Measurements from ENCODE around the gene MYO6. TPM values are rescaled to one million over a fixed set of nuclear protein-coding genes. Genes with fewer than 3 reads are reported as not detected.
A peak's percentile ranks its signal among the peaks of the same experiment; 100 is the strongest.

The MYO6 gene
- total RNA-seq, 4 donors from 2014 or later, result 19.1 to 72.2 (median 59.2) TPM

DNA sequence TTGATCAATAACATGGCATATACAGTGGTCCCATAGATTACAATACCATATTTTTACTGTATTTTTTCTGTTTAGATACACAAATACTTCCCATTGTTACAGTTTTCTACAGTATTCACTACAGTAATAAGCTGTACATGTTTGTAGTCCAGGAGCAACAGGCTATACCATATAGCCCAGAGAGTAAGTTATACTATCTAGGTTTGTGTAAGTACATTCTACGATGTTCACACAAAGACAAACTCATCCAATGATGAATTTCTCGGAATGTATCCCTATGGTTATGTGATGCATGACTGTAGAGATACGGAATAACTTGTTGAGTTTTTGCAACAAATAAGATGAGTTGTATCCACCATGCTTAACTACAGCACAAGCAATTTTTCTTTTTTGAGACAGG lies 3.6 kb upstream of the MYO6 start:
- no peak for DNase-seq
- H3K4me1 ChIP-seq, result peaks cover 0 to 19% (median 15%) of the 10 kb centered on the region in 4 donors
- intact Hi-C loops (cut with DNase I; ENCODE audit: low total_unique reads) (no loop called here), in situ Hi-C loops (cut with MboI; ENCODE audit: low pct_ligation_motif_present in 1 of 4, low pct_unique_long_range_greater_than_20kb in 1 of 4, low sequenced_read_pairs in 3 of 4) (no loop called here)
- TF ChIP-seq POLR2A (IDR thresholded peaks at IDR 0.05), result no peak
- TF ChIP-seq, protein P1, sequence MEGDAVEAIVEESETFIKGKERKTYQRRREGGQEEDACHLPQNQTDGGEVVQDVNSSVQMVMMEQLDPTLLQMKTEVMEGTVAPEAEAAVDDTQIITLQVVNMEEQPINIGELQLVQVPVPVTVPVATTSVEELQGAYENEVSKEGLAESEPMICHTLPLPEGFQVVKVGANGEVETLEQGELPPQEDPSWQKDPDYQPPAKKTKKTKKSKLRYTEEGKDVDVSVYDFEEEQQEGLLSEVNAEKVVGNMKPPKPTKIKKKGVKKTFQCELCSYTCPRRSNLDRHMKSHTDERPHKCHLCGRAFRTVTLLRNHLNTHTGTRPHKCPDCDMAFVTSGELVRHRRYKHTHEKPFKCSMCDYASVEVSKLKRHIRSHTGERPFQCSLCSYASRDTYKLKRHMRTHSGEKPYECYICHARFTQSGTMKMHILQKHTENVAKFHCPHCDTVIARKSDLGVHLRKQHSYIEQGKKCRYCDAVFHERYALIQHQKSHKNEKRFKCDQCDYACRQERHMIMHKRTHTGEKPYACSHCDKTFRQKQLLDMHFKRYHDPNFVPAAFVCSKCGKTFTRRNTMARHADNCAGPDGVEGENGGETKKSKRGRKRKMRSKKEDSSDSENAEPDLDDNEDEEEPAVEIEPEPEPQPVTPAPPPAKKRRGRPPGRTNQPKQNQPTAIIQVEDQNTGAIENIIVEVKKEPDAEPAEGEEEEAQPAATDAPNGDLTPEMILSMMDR (IDR thresholded peaks at IDR 0.05), result no peak
- no peak for TF ChIP-seq EP300 (IDR thresholded peaks at IDR 0.05; ENCODE audit: low read depth)
- TF ChIP-seq POLR2AphosphoS5 (IDR thresholded peaks at IDR 0.05), result no peak
- H3K9me3 ChIP-seq, result no peaks in the 10 kb centered on the region
- no peak overlapping the region for H3K4me3 ChIP-seq
- WGBS, 2 donors (ENCODE audit: low coverage in 1 of 2), result 86 to 90% methylated on average over 3 of the region's 3 CpGs
- H3K36me3 ChIP-seq, result no peaks in the 10 kb centered on the region
- H3K27ac ChIP-seq, result no peak overlapping the region
- no peaks in the 10 kb centered on the region for H3K27me3 ChIP-seq

DNA sequence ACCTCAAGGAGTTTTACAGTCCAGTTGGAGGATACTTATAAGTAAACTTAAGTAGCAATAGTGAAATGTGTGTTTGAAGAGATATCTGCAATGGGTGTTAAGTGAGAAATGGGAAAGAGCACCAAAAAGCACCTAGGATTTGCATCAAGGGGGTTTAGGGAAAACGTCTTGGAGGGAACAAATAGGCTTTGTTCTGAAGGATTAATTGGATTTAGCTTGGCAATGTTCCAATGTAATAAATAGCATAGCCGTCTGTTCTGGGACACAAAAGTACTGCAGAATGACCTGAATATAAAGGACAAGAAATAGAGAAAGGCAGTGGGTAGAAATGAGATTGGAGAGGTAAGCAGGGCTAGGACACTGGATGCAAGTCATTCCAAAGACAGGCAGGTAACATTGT lies 2.8 kb upstream of the MYO6 start:
- WGBS, 2 donors (ENCODE audit: low coverage in 1 of 2), result 10 to 17% methylated on average over 2 of the region's 2 CpGs

DNA sequence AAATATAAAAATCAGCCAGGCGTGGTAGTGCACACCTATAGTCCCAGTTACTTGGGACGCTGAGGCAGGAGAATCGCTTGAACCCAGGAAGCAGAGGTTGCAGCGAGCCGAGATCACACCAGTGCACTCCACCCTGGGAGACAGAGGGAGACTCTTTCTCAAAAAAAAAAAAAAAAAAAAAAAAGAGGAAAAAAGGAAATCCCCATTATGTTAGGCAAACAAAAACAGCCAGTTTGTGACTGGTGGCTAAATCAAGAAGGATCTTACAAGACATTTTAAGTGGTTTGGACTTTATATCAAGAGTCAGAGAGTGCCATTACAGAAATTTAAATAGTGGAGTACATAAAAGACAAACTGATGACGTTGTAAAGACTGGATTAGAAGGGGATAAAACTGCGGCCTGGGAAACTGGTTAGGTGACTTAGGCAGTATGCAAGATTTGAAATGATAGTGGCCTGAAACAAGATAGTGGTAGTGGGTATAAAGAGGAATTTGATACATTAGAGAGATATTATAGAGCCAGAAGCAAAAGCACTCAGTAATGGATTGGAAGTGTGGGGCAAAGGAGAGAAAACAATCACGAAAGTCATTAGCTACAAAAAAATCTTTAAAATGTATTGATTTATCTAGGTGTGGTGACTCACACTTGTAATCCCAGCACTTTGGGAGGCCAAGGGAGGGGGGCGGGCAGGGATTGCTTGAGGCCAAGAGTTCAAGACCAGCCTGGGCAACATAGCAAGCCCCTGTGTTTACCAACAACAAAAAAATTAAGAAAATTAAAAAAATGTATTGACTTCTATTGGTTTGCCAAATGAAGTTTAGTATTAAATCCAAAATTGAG lies 1.7 kb upstream of the MYO6 start:
- intact Hi-C loops (cut with DNase I; ENCODE audit: low total_unique reads), result no loop called here
- Histone ChIP-seq H3K27ac (no peak overlapping the region), H3K36me3 (no peaks in the 10 kb centered on the region), H3K27me3 (no peaks in the 10 kb centered on the region), H3K4me1 (peaks cover 2 to 37% (median 24%) of the 10 kb centered on the region in 4 donors), H3K4me3 (no peak overlapping the region), H3K9me3 (no peaks in the 10 kb centered on the region)
- peak; percentile 45 for DNase-seq
- TF ChIP-seq EP300 (IDR thresholded peaks at IDR 0.05; ENCODE audit: low read depth) (no peak), POLR2A (IDR thresholded peaks at IDR 0.05) (no peak), POLR2AphosphoS5 (IDR thresholded peaks at IDR 0.05) (no peak)
- TF ChIP-seq, protein P1 (IDR thresholded peaks at IDR 0.05), result no peak
- in situ Hi-C loops (cut with MboI; ENCODE audit: low pct_ligation_motif_present in 1 of 4, low pct_unique_long_range_greater_than_20kb in 1 of 4, low sequenced_read_pairs in 3 of 4), result no loop called here
- WGBS, 2 donors (ENCODE audit: low coverage in 1 of 2), result 55 to 66% methylated on average over 3 to 9 of the region's 9 CpGs

More for the DNA sequence above, 2.8 kb upstream of the MYO6 start:
- Histone ChIP-seq H3K9me3 (no peaks in the 10 kb centered on the region), H3K27me3 (no peaks in the 10 kb centered on the region), H3K4me3 (no peak overlapping the region), H3K27ac (no peak overlapping the region), H3K36me3 (no peaks in the 10 kb centered on the region), H3K4me1 (peaks cover 0 to 27% (median 21%) of the 10 kb centered on the region in 4 donors)
- TF ChIP-seq EP300 (IDR thresholded peaks at IDR 0.05; ENCODE audit: low read depth), result no peak
- TF ChIP-seq POLR2A (IDR thresholded peaks at IDR 0.05), result no peak
- TF ChIP-seq POLR2AphosphoS5 (IDR thresholded peaks at IDR 0.05), result no peak
- TF ChIP-seq, protein P1 (IDR thresholded peaks at IDR 0.05), result no peak
- intact Hi-C loops (cut with DNase I; ENCODE audit: low total_unique reads), result no loop called here
- in situ Hi-C loops (cut with MboI; ENCODE audit: low pct_ligation_motif_present in 1 of 4, low pct_unique_long_range_greater_than_20kb in 1 of 4, low sequenced_read_pairs in 3 of 4), result no loop called here
- DNase-seq, result no peak

DNA sequence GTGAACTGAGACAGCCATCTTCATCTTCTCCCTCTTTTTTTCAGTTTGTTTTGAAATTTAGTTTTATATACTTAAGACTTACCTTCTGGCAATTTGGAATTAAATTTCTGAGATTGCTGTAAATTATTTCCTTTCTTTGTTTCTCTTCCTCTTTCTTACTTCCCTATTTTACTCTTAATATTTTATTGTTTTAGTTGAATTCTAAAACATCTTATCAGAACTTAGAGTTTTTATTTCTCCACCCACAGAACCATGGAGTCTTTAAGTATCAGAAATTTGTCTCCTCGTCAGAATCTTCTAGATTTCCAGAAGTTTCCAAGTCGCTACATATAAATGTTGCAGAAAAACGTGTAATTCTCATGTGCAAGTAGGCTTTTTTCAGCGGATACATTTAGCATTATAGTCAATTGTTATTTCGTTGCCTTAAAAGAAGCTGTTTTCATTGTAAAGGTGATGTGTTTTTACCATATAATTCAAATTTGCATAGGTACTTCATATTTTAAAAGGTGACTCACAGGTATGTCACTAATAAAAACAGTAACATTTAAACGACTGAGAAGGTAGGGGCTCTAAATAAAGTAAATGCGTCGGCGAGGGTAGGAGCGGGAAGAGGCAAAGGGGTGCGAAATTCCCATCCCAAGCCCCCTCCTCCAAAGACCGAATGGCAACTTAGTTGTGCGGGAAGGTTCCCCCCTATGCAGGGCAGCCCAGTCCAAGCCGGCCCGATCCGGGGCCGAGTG lies 866 bp upstream of the MYO6 start:
- TF ChIP-seq POLR2AphosphoS5 (IDR thresholded peaks at IDR 0.05) (no peak), POLR2A (IDR thresholded peaks at IDR 0.05) (no peak), EP300 (IDR thresholded peaks at IDR 0.05; ENCODE audit: low read depth) (no peak)
- TF ChIP-seq, protein P1 (IDR thresholded peaks at IDR 0.05), result no peak
- H3K36me3 ChIP-seq, result no peaks in the 10 kb centered on the region
- peaks cover 3 to 39% (median 24%) of the 10 kb centered on the region in 4 donors for H3K4me1 ChIP-seq
- H3K9me3 ChIP-seq, result no peaks in the 10 kb centered on the region
- WGBS, 2 donors (ENCODE audit: low coverage in 1 of 2), result 14 to 51% methylated on average over 5 to 17 of the region's 17 CpGs
- H3K27ac ChIP-seq, result peak overlapping the region; percentile 90 to 94 (median 92)
- in situ Hi-C loops (cut with MboI; ENCODE audit: low pct_ligation_motif_present in 1 of 4, low pct_unique_long_range_greater_than_20kb in 1 of 4, low sequenced_read_pairs in 3 of 4) (no loop called here), intact Hi-C loops (cut with DNase I; ENCODE audit: low total_unique reads) (no loop called here)
- H3K27me3 ChIP-seq, result no peaks in the 10 kb centered on the region
- peak overlapping the region; percentile 80 to 99 (median 90) for H3K4me3 ChIP-seq
- DNase-seq, result no peak
